Measurements from ENCODE around the gene CLCA1.
A peak's percentile ranks its signal among the peaks of the same experiment; 100 is the strongest.
"Not testable (repeated sequence)": the region's sequence is repeated elsewhere in the genome, so short reads cannot be mapped to it uniquely, and the experiment has no call there.

The CLCA1 gene

DNA sequence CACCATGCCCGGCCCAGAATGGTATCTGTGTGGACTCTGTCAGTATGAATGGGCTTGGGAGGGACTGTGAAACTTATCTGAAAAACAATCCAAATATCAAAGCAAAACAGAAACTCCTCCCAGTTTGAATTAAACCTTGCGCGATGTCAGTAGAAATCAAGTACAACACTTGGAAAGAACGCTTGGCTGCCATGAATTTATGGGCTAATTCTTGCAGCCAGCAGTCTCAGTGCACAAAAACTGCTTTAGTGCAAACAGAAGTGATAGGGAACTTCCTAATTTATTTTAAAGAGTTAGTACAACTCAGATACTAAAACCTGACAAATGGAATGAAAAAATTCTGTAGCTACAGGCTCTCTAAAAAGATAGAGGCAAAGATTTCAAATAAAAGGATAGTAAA is 8.5 kb downstream of the CLCA1 start:
- no peak overlapping the region for H3K27ac Mint-ChIP-seq
- H3K27me3 Mint-ChIP-seq, result peaks cover 4% of the 10 kb centered on the region

DNA sequence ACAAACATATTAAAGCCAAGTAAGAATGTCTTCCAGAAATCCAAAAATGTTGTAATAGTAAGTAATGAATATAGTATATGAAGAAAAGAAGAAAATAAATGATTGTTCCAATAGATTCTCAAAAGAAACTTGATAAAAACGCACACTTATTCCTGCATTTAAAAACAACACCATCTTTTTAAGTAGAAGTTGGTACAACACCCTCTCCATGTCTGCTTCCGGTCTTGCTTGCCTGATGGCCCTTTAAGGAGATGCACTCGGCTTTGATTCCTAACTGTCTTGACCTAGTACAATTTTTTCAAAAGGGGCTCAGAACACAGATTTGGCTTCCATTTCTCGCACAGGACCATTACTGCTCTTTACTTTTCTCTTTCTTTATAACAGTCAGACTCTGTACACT is 9.0 kb downstream of the CLCA1 start:
- no peaks in the 10 kb centered on the region for H3K9me3 Mint-ChIP-seq
- no peak for DNase-seq
- no peak overlapping the region for H3K4me3 Mint-ChIP-seq
- no peaks in the 10 kb centered on the region for H3K4me1 Mint-ChIP-seq
- no peaks in the 10 kb centered on the region for H3K36me3 Mint-ChIP-seq
- CTCF ChIA-PET, result interaction anchor here (4.5 kb wide), 1 partner anchor 23 kb away, joined by 30 read pairs; no protein-coding TSS in a partner anchor
- H3K27me3 Mint-ChIP-seq, result peaks cover 4% of the 10 kb centered on the region
- no peak overlapping the region for H3K27ac Mint-ChIP-seq

More for the DNA sequence above, 8.5 kb downstream of the CLCA1 start:
- CTCF ChIA-PET, result interaction anchor here (1.9 to 4.5 kb wide), 2 partner anchors 24 to 27 kb away, joined by 4 to 30 read pairs; no protein-coding TSS in a partner anchor
- Mint-ChIP-seq H3K4me1 (no peaks in the 10 kb centered on the region), H3K36me3 (no peaks in the 10 kb centered on the region), H3K9me3 (no peaks in the 10 kb centered on the region), H3K4me3 (no peak overlapping the region)
- no peak for DNase-seq

GRCh38 chr1:86478416-86479156 is 9.9 kb downstream of the CLCA1 start:
- Mint-ChIP-seq H3K27ac (no peak overlapping the region), H3K4me3 (no peak overlapping the region), H3K27me3 (peaks cover 4% of the 10 kb centered on the region), H3K9me3 (no peaks in the 10 kb centered on the region), H3K36me3 (no peaks in the 10 kb centered on the region), H3K4me1 (no peaks in the 10 kb centered on the region)
- DNase-seq, result no peak
- CTCF ChIA-PET, result no interaction called here

DNA sequence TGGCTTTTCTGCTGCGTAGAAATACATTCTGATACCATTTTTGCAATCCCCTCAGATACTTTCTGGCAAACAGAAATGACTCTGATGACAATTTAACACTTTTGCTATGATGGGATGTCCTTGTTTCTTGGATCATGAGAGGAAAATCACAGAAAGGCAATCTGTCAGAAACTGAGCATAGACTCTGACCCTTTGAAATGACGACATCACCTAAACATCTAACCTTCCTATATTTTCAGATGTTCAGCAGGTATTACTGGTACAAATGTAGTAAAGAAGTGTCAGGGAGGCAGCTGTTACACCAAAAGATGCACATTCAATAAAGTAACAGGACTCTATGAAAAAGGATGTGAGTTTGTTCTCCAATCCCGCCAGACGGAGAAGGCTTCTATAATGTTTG is 13.2 kb downstream of the CLCA1 start:
- CTCF ChIA-PET, result interaction anchor here (1.4 to 1.6 kb wide), 2 partner anchors 9 to 24 kb away, joined by 3 to 4 read pairs; no protein-coding TSS in a partner anchor
- no peaks in the 10 kb centered on the region for H3K9me3 Mint-ChIP-seq
- DNase-seq, result no peak
- no peaks in the 10 kb centered on the region for H3K27me3 Mint-ChIP-seq
- H3K4me1 Mint-ChIP-seq, result no peaks in the 10 kb centered on the region
- H3K4me3 Mint-ChIP-seq, result no peak overlapping the region
- no peak overlapping the region for H3K27ac Mint-ChIP-seq
- H3K36me3 Mint-ChIP-seq, result no peaks in the 10 kb centered on the region

GRCh38 chr1:86487131-86487810 is 18.5 kb downstream of the CLCA1 start:
- Mint-ChIP-seq H3K4me3 (no peak overlapping the region), H3K4me1 (no peaks in the 10 kb centered on the region), H3K36me3 (no peaks in the 10 kb centered on the region), H3K27ac (no peak overlapping the region), H3K27me3 (peaks cover 9% of the 10 kb centered on the region), H3K9me3 (no peaks in the 10 kb centered on the region)
- DNase-seq, result no peak
- CTCF ChIA-PET, result no interaction called here

GRCh38 chr1:86487811-86488141 is 19.0 kb downstream of the CLCA1 start:
- no peaks in the 10 kb centered on the region for H3K36me3 Mint-ChIP-seq
- H3K9me3 Mint-ChIP-seq, result no peaks in the 10 kb centered on the region
- peaks cover 9% of the 10 kb centered on the region for H3K27me3 Mint-ChIP-seq
- H3K4me3 Mint-ChIP-seq, result no peak overlapping the region
- no peak overlapping the region for H3K27ac Mint-ChIP-seq
- no peaks in the 10 kb centered on the region for H3K4me1 Mint-ChIP-seq
- CTCF ChIA-PET, result no interaction called here
- no peak for DNase-seq

DNA sequence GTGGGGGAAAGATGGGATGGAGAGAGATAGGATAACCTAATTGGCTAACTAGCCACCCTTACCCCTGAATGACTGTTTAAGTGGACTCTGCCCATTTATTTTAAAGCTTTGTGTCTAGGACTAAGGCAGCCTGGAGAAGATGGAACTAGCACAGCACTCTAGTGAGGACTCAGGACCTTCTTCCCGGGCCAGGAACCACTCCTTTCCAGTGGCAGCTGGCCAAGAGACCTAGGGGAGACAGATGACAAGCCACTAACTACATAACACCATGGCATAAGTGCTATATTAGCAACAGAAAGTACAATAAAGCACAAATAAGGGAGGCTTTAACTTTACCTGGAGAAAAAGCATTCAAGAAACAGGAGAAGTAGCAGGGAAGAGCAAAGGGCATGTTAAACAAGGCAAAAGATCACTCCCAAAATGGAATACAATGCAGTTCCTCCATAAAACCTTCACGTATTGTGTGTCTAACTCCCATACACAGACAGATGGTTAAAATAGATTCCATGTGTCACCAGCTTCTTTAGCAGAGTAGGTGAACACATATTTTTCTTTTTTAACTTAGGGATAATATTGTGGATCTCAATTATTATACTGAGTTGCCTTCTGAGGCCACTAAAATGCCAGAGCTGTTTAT is 20.6 kb downstream of the CLCA1 start:
- Mint-ChIP-seq H3K9me3 (no peaks in the 10 kb centered on the region), H3K4me1 (no peaks in the 10 kb centered on the region), H3K4me3 (no peak overlapping the region), H3K27ac (no peak overlapping the region), H3K36me3 (no peaks in the 10 kb centered on the region), H3K27me3 (peaks cover 12% of the 10 kb centered on the region)
- DNase-seq, result no peak
- CTCF ChIA-PET, result interaction anchor here (1.2 to 2.9 kb wide), 3 partner anchors 11 to 15 kb away, joined by 3 to 13 read pairs (median 11); no protein-coding TSS in a partner anchor

GRCh38 chr1:86491171-86491950 is 22.6 kb downstream of the CLCA1 start:
- CTCF ChIA-PET, result interaction anchor here (1.3 to 2.9 kb wide), 3 partner anchors 9 to 17 kb away, joined by 6 to 13 read pairs (median 11); no protein-coding TSS in a partner anchor
- no peak for DNase-seq
- H3K4me1 Mint-ChIP-seq, result no peaks in the 10 kb centered on the region
- H3K9me3 Mint-ChIP-seq, result no peaks in the 10 kb centered on the region
- no peaks in the 10 kb centered on the region for H3K36me3 Mint-ChIP-seq
- H3K27ac Mint-ChIP-seq, result no peak overlapping the region
- peaks cover 14% of the 10 kb centered on the region for H3K27me3 Mint-ChIP-seq
- H3K4me3 Mint-ChIP-seq, result no peak overlapping the region

DNA sequence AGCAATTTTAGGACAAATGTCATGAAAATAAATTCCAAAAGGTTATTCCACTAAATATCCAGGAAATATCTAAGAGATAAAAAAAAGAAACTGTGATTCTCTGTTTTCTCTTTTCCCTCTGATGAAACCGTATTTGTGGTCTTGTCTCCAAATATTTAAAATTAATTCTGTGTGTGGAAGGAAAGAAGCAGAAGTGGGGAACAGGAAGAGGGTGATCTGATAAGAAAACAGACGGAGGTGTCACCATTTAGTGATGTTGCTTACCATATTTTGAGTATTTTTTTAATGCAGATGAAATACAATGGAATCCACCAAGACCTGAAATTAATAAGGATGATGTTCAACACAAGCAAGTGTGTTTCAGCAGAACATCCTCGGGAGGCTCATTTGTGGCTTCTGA is 29.6 kb downstream of the CLCA1 start:
- DNase-seq, result no peak
- Mint-ChIP-seq H3K4me1 (peaks cover 13% of the 10 kb centered on the region), H3K36me3 (no peaks in the 10 kb centered on the region), H3K4me3 (no peak overlapping the region), H3K27ac (no peak overlapping the region), H3K27me3 (peaks cover 31% of the 10 kb centered on the region), H3K9me3 (no peaks in the 10 kb centered on the region)
- CTCF ChIA-PET, result interaction anchor here (1.0 to 4.4 kb wide), 7 partner anchors 8 to 391 kb away, joined by 3 to 38 read pairs (median 3); no protein-coding TSS in a partner anchor

GRCh38 chr1:86499987-86500593 is 31.4 kb downstream of the CLCA1 start:
- Mint-ChIP-seq H3K9me3 (no peaks in the 10 kb centered on the region), H3K4me1 (peaks cover 16% of the 10 kb centered on the region), H3K27ac (no peak overlapping the region), H3K4me3 (no peak overlapping the region), H3K36me3 (no peaks in the 10 kb centered on the region), H3K27me3 (peaks cover 37% of the 10 kb centered on the region)
- CTCF ChIA-PET, result interaction anchor here (0.6 to 4.4 kb wide), 21 partner anchors 8 to 585 kb away, joined by 3 to 51 read pairs (median 5); partner anchors contain the start of gene ODF2L
- no peak for DNase-seq

DNA sequence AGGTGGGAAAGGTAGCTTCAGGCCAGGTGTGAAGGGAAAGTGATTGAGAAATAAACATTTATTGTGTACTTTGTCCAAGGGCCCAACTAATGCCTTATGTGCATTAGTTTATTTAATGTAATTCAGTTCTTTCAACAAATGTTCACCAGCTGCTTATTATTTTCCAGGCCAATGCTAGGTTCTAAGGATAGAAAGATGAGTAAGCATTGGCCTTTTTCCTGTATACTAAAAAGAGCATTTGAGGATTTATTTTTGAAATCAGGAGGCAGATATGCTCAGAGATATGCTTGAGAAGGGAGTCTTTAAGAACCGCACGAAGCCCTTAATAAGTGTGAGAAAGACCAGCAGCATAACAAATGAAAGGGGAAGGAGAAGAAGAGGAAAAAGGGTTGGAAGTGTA is 32.0 kb downstream of the CLCA1 start:
- CTCF ChIA-PET, result interaction anchor here (0.7 to 4.4 kb wide), 18 partner anchors 10 to 584 kb away, joined by 3 to 51 read pairs (median 5); no protein-coding TSS in a partner anchor
- no peaks in the 10 kb centered on the region for H3K36me3 Mint-ChIP-seq
- peaks cover 16% of the 10 kb centered on the region for H3K4me1 Mint-ChIP-seq
- no peaks in the 10 kb centered on the region for H3K9me3 Mint-ChIP-seq
- no peak overlapping the region for H3K4me3 Mint-ChIP-seq
- no peak for DNase-seq
- H3K27me3 Mint-ChIP-seq, result peaks cover 37% of the 10 kb centered on the region
- H3K27ac Mint-ChIP-seq, result no peak overlapping the region

DNA sequence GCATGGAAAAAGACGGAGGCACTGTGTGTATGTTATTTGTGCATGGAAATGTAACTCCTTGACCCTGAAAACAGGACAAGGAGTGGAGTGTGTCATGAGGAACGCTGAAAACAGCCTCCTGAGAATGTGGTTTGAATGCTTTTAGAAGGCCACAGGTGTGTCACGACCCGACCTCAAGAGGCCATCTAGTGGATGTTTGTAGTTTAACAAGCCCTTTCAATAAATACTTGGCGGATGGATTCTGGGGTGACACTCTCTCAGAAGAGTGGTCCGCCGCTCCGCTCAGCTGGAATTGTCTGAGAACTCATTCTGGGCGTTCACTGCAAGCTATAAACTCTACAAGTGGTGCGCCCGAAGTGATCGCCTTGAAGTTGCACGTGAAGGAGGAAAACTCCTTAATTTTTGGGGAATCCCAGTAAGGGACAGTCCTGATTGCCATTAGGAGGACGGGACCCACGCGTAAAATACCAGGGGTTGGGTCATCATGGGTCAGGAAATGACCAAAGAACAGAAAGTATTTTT is 33.5 kb downstream of the CLCA1 start:
- CTCF ChIA-PET, result interaction anchor here (0.8 to 4.4 kb wide), 23 partner anchors 9 to 583 kb away, joined by 3 to 51 read pairs (median 4); no protein-coding TSS in a partner anchor
- H3K9me3 Mint-ChIP-seq, result not testable (repeated sequence)

DNA sequence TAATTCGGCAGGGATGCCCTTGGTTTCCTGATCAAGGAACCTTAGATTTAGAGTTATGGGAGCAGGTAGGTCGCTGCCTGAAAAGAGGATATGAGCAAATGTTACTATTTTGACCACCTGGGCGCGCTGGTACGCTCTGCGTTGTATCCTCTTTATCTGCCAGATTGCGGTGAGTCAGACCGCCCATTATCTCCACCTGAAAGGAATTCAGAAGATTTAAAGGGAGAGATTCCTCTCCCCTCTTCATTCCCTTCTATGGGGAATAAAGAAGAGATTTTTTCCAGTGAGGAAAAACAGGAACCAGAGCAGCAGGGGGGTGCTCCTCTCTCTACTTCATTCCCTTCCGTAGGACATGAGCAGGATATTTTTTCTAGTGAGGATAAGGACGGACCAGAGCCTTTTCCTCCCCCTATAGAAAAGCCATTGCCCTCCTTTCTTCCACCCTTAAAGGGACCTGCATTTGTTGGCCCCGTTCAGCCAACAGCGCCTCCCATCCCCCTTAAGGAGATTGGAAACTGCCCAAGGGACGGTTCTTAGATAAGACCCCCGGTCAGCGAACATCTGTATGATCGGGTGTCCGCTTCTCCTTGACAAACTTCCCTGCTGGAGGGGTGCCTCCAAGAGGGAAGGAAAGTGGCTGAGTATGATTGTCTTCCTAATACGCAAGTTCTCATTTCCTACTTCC is 34.1 kb downstream of the CLCA1 start:
- CTCF ChIA-PET, result interaction anchor here (1.0 to 4.4 kb wide), 13 partner anchors 10 to 242 kb away, joined by 3 to 51 read pairs (median 8); no protein-coding TSS in a partner anchor
- DNase-seq, result no peak

More for the DNA sequence above, 33.5 kb downstream of the CLCA1 start:
- Mint-ChIP-seq H3K4me3 (peak overlapping the region; percentile 67), H3K4me1 (peaks cover 16% of the 10 kb centered on the region), H3K27me3 (peaks cover 29% of the 10 kb centered on the region)
- DNase-seq, result peak; percentile 53
- H3K27ac Mint-ChIP-seq, H3K36me3 Mint-ChIP-seq: not testable (repeated sequence)

More for the DNA sequence above, 34.1 kb downstream of the CLCA1 start:
- Mint-ChIP-seq H3K4me1 (peaks cover 15% of the 10 kb centered on the region), H3K4me3 (peak overlapping the region; percentile 67), H3K9me3 (no peaks in the 10 kb centered on the region), H3K27me3 (peaks cover 27% of the 10 kb centered on the region), H3K27ac (no peak overlapping the region), H3K36me3 (no peaks in the 10 kb centered on the region)
